GM13977 (cell line): ENCODE measurements around the gene BCAS3.

Source experiments
- DNase-seq: peaks from one replicate; pipeline ENCODE4 v3.0.0; 2012; ENCODE audit warnings: low spot score
- in situ Hi-C: fragments of 300-500 bp; cut with MboI; formaldehyde crosslinking; loops from one replicate; pipeline ENCODE4 v1.12.0; 2022; ENCODE audit warnings: low sequenced_read_pairs, low pct_unique_long_range_greater_than_20kb, mixed read lengths, inconsistent platforms; ENCODE audit not compliant: unreplicated experiment
- TF ChIP-seq, protein P1 (sequence below): IDR thresholded peaks from 2 replicates; pipeline ENCODE4 v1.5.1; 2012; ENCODE audit warnings: mild to moderate bottlenecking, control low read depth; ENCODE audit not compliant: insufficient read depth; ENCODE audit errors: extremely low read depth, missing control alignments

Gene BCAS3

DNA sequence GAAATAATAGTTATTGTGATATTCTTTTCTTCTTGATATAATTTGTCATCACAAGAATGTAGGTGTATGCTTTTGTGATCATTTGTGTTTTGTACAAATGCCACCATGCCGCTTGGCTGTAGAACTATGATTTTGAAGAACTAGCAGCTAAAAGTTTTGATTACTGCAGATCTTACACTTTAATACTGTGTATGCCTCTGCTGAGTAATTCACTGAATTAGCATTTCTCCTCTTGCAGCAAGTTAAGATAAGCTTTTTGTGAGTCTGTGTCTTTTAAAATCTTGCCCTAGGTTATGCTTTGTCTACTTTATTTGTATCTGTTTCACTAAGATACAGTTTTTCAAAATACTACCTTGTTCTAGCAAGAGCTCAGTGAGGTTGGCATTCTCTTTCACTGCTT lies 395.5 kb downstream of the BCAS3 start:
- DNase-seq: no peak
- in situ Hi-C loops: no loop called here
- TF ChIP-seq, protein P1, sequence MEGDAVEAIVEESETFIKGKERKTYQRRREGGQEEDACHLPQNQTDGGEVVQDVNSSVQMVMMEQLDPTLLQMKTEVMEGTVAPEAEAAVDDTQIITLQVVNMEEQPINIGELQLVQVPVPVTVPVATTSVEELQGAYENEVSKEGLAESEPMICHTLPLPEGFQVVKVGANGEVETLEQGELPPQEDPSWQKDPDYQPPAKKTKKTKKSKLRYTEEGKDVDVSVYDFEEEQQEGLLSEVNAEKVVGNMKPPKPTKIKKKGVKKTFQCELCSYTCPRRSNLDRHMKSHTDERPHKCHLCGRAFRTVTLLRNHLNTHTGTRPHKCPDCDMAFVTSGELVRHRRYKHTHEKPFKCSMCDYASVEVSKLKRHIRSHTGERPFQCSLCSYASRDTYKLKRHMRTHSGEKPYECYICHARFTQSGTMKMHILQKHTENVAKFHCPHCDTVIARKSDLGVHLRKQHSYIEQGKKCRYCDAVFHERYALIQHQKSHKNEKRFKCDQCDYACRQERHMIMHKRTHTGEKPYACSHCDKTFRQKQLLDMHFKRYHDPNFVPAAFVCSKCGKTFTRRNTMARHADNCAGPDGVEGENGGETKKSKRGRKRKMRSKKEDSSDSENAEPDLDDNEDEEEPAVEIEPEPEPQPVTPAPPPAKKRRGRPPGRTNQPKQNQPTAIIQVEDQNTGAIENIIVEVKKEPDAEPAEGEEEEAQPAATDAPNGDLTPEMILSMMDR: no peak

DNA sequence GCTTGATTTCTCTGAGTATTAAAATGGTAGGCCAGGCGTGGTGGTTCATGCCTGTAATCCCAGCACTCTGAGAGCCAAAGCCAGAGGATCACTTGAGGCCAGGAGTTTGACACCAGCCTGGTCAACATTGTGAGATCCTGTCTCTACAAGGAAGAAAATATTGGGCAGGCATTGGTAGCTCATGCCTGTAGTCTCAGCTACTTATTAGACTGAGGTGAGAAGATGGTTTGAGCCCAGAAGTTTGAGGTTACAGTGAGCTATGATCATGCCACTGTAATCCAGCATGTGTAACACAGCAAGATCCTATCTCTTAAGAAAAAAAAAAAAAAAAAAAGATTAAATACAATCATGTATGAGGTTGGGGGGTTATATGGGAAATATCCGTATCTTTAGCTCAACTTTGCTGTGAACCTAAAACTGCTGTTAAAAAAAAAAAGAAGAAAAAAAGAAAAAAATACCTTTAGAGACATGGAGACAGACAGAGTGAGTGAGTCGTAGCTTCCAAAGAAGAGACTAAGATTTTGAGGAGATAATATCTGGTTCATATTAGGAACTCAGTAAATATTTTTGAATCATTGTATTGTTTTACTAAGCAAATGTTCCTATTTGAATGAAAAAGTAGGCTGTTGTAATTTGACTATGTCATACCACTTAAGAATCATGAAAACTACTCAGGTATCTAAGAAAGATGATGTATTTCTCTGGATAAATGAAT lies 396.3 kb downstream of the BCAS3 start:
- TF ChIP-seq, protein P1: no peak
- in situ Hi-C loops: no loop called here
- DNase-seq: no peak

DNA sequence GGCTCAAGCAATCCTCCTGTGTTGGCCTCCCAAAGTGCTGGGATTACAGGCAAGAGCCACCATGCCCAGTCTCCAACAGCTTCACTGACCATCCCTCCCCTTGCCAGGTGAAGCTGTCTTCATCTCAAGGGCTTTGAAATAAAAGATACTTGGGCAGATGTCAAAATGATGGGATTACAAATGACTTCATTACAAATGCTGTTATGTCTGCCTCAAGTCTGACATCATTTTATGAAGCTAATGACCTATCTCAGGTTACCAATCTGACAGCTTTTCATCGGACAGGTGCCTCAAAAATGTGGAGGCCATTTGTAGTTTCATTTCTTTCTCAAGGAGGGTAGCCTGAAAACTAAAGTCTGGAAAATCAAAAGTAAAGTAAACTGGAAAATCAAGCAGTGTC lies 398.3 kb downstream of the BCAS3 start:
- TF ChIP-seq, protein P1: no peak
- DNase-seq: no peak
- in situ Hi-C loops: no loop called here

DNA sequence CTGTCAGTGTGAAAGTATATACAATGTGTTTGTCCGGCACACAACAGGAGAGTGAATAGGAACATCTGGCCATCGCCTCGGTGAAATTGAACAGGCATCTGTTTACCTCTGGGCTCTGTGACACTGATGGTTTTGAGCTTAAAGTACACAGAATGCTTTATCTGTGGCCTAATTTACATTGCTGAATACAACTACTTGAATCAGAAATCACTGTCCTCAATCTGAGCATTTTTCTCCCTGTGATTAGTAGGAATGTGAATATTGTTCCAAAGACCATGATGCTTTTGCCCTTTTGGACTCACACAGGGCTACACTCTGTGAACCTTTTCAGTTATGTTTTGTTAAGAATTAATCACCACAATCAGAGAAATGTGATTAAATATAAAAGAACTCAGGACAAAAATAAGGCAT lies 399.0 kb downstream of the BCAS3 start:
- in situ Hi-C loops: no loop called here
- TF ChIP-seq, protein P1: no peak
- DNase-seq: no peak

DNA sequence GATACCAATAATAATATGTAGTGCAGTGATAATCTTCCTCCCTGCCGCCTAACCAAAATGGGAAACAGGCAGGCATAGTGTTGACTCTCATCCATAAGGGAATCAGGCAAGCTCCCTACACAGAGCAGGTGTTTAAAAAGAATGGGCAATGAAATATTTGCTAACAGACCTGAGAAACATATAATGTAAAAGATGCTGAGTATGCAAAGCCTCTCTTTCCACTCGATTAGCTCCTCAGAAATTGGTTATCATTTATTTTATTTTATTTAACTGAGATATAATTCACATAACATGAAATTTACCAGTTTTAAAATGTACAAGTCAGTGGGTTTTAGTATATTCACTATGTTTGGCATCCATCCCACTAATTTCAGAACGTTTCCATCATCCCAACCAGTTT lies 404.3 kb downstream of the BCAS3 start:
- in situ Hi-C loops: no loop called here
- no peak for DNase-seq
- TF ChIP-seq, protein P1: no peak

DNA sequence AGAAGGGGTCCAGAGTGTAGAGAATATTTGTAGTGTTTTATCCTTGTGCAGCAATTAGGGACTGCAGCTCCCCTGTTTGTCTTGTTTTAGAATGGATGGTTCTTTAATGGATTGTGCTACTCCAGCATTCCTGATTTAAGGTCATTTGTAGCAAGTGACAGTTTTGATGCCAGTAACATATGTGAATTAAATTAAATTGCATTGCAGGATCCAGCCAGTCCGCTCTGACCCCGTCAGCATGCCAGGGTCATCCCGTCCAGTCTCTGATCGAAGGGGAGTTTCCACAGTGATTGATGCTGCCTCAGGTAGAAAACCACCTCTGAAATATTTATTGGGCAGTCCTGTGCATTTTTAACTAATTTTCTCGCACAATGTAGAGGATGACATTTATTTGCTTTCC lies 406.6 kb downstream of the BCAS3 start:
- TF ChIP-seq, protein P1: no peak
- no peak for DNase-seq
- in situ Hi-C loops: no loop called here
